ENCODE measurements around the gene IRAK1. TPM values are rescaled to one million over a fixed set of nuclear protein-coding genes. Genes with fewer than 3 reads are reported as not detected.

IRAK1 gene
- total and polyA plus RNA-seq, 10 of the 15 experiments (the other 5 are each of a cell fraction or from before 2014, with no cell fraction given), result 4.2 to 136 (median 39.5) TPM

GRCh38 chrX:154017766-154018517 is 1.8 kb downstream of the IRAK1 start (continued):
- no peak for TF ChIP-seq ZBTB11 (CRISPR knock-in tag; IDR thresholded peaks at IDR 0.05)
- no peak for TF ChIP-seq SMC3 (IDR thresholded peaks at IDR 0.05; ENCODE audit: borderline replicate concordance, low read length)
- TF ChIP-seq EP300 (IDR thresholded peaks at IDR 0.05; ENCODE audit: borderline replicate concordance in 1 of 2, control insufficient read depth in 1 of 2, low read depth in 2 of 2, low read length in 2 of 2), result no peak
- TF ChIP-seq RUNX3 (IDR thresholded peaks at IDR 0.05; ENCODE audit: low read length), result peak; percentile 41; the same call in 1 of the 2 replicates
- TF ChIP-seq YBX1 (IDR thresholded peaks at IDR 0.05), result no peak
- 0 out of 2 replicates have a peak, but pooled peaks have one; percentile 22 for TF ChIP-seq DPF2 (IDR thresholded peaks at IDR 0.05)

DNA sequence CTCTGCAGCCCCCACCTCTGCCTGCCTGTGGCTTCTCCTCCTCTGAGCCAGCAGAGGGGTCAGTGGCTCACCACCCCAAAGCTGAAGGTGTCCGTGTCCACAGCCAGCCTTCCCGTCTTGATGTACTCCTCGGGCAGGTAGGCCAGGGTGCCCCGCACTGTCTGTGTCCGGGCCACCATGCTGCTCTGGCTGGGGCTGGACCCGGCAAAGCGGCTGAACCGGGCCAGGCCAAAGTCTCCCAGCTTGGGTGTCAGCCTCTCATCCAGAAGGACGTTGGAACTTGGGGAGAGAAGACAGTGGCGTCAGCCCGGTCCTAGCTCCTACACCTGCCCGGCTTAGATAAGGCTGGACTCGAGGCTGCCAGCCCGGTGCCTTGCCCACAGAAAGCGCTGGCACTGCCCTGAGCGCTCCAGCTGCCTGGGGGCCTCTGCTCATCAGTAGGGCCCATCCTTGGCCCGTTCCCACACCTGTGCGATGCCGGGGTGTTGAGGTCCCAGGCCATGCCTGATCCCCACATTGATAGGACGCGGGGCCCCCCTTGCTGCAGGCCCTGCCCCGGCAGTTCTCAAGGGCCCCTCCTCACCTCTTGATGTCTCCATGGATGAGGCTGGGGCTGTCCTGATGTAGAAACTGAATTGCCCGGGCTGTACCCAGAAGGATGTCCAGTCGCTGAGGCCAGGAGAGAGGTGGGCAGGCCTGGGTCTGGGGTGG is 3.2 kb downstream of the IRAK1 start:
- Histone ChIP-seq H3K79me2 (ENCODE audit: control insufficient read depth, insufficient read depth, low read length) (peaks cover 41% of the 10 kb centered on the region), H2AFZ (ENCODE audit: control insufficient read depth, low read depth, low read length) (no peak overlapping the region), H3K27me3 (replicated peaks in 1 of 2; ENCODE audit: control insufficient read depth in 2 of 2, insufficient read depth in 2 of 2, low read length in 1 of 2) (no peaks in the 10 kb centered on the region), H3K27ac (ENCODE audit: control insufficient read depth, insufficient read depth) (no peak overlapping the region), H4K20me1 (ENCODE audit: control insufficient read depth, insufficient read depth) (no peaks in the 10 kb centered on the region), H3K9me3 (replicated peaks; ENCODE audit: control insufficient read depth, insufficient read depth, low read length) (no peaks in the 10 kb centered on the region), H3K36me3 (ENCODE audit: control insufficient read depth in 2 of 2, insufficient read depth in 2 of 2, low read length in 1 of 2) (peaks cover 0 to 5% of the 10 kb centered on the region in 2 experiments; a peak in 3 of 4 replicates), H3K4me2 (ENCODE audit: control insufficient read depth, insufficient read depth) (peak overlapping the region; percentile 48; the same call in 1 of the 2 replicates), H3K4me1 (ENCODE audit: control insufficient read depth, insufficient read depth, low read length) (peaks cover 14% of the 10 kb centered on the region), H3K4me3 (no peak overlapping the region), H3K9ac (ENCODE audit: control insufficient read depth, insufficient read depth, low read length) (no peak overlapping the region)
- FAIRE-seq (no peak), ATAC-seq (no peak), DNase-seq (ENCODE audit: low read depth, low spot score) (no peak)
- ChIA-PET POLR2A (no interaction called here), CTCF (no interaction called here), RAD21 (ENCODE audit: unreplicated experiment) (no interaction called here), SMC1A (ENCODE audit: uncharacterized antibody, unreplicated experiment) (no interaction called here)
- in situ Hi-C loops (cut with MboI) (no loop called here), intact Hi-C loops (cut with micrococcal nuclease; ENCODE audit: unreplicated experiment) (no loop called here)
- TF ChIP-seq E2F8 (IDR thresholded peaks at IDR 0.05; ENCODE audit: low read depth, partially characterized antibody) (no peak), TBL1XR1 (IDR thresholded peaks at IDR 0.05; ENCODE audit: low read depth, low read length) (no peak), CREM (IDR thresholded peaks at IDR 0.05; ENCODE audit: low read depth) (no peak), TAF1 (IDR thresholded peaks at IDR 0.05; ENCODE audit: borderline replicate concordance, low read depth, low read length) (no peak)
- WGBS (ENCODE audit: insufficient coverage, insufficient replicate concordance, low lambda C conversion rate, missing lambda C conversion rate), result 65% methylated on average over 22 of the region's 24 CpGs
- no TSS peak for BruUV-seq (replicated peaks)
